HEK293 (cell line): Measurements from ENCODE around the gene C4orf51.

Experiments
- CTCF ChIA-PET: fragments of 350-600 bp; formaldehyde crosslinking; extraction: SDS; loops from one replicate; lab custom pipeline; 2021; ENCODE audit warnings: antibody characterized with exemption; lab: Yijun Ruan, JAX
- POLR2A ChIA-PET: fragments of 300-600 bp; formaldehyde crosslinking; extraction: SDS; loops from one replicate; lab custom pipeline; 2020; ENCODE audit warnings: antibody characterized with exemption, inconsistent platforms; lab: Yijun Ruan, JAX
- H3K27ac ChIP-seq: fragments of 200-500 bp; sonication (Bioruptor generic); 2 replicates; pipeline ENCODE4 v1.5.1; 2014; ENCODE audit warnings: low read depth, low read length, control low read depth, inconsistent platforms; ENCODE audit errors: extremely low read depth
- H3K36me3 ChIP-seq, 2 experiments: fragments of 200-500 bp in 1 of 2; sonication (Bioruptor generic) in 1 of 2; 1 replicate in 1 of 2; 2 replicates in 1 of 2; pipeline ENCODE4 v1.5.1; 2014 to 2017; ENCODE audit warnings: inconsistent platforms in 2 of 2, low read length in 2 of 2; ENCODE audit not compliant: control insufficient read depth in 2 of 2, insufficient read depth in 1 of 2
- H3K4me1 ChIP-seq: fragments of 200-500 bp; sonication (Bioruptor generic); 2 replicates; pipeline ENCODE4 v1.5.1; 2014; ENCODE audit warnings: mild to moderate bottlenecking, low read length, inconsistent platforms; ENCODE audit not compliant: control insufficient read depth, insufficient read depth
- H3K4me3 ChIP-seq: 2 replicates; pipeline ENCODE4 v1.5.1; 2011; ENCODE audit warnings: low read depth, mild to moderate bottlenecking, control low read depth, low read length, moderate library complexity
- H3K9me3 ChIP-seq: fragments of 200-500 bp; sonication (Bioruptor generic); 2 replicates; pipeline ENCODE4 v1.5.1; 2014; ENCODE audit warnings: low read depth, low read length, inconsistent platforms; ENCODE audit not compliant: control insufficient read depth, insufficient read depth
- RBAK ChIP-seq: fragments of 450-650 bp; formaldehyde crosslinking; IDR thresholded peaks from 2 replicates; pipeline ENCODE4 v1.5.1; 2016; ENCODE audit warnings: missing biosample characterization, missing genetic modification characterization
- YY2 ChIP-seq: fragments of 450-650 bp; formaldehyde crosslinking; IDR thresholded peaks from 2 replicates; pipeline ENCODE4 v1.5.1; 2016; ENCODE audit warnings: missing biosample characterization, missing genetic modification characterization
- ZBTB1 ChIP-seq: fragments of 450-650 bp; formaldehyde crosslinking; IDR thresholded peaks from 2 replicates; pipeline ENCODE4 v1.5.1; 2016; ENCODE audit warnings: missing biosample characterization, missing genetic modification characterization
- ZBTB7A ChIP-seq: fragments of 450-650 bp; formaldehyde crosslinking; IDR thresholded peaks from 2 replicates; pipeline ENCODE4 v1.5.1; 2016; ENCODE audit warnings: low read depth, missing biosample characterization, missing genetic modification characterization
- ZNF19 ChIP-seq: fragments of 450-650 bp; formaldehyde crosslinking; IDR thresholded peaks from 2 replicates; pipeline ENCODE4; 2016; ENCODE audit warnings: missing biosample characterization, missing genetic modification characterization, low read depth
- ZNF2 ChIP-seq: fragments of 450-650 bp; formaldehyde crosslinking; IDR thresholded peaks from 2 replicates; pipeline ENCODE4 v1.5.1; 2016; ENCODE audit warnings: missing biosample characterization, missing genetic modification characterization
- ZNF202 ChIP-seq: fragments of 450-650 bp; formaldehyde crosslinking; IDR thresholded peaks from 2 replicates; pipeline ENCODE4 v1.5.1; 2016; ENCODE audit warnings: missing biosample characterization, missing genetic modification characterization, borderline replicate concordance
- ZNF211 ChIP-seq: fragments of 450-650 bp; formaldehyde crosslinking; IDR thresholded peaks from 2 replicates; pipeline ENCODE4 v1.5.1; 2016; ENCODE audit warnings: low read depth, missing biosample characterization, missing genetic modification characterization
- ZNF221 ChIP-seq: fragments of 450-650 bp; formaldehyde crosslinking; IDR thresholded peaks from 2 replicates; pipeline ENCODE4 v1.5.1; 2017; ENCODE audit warnings: missing biosample characterization, missing genetic modification characterization, borderline replicate concordance
- ZNF560 ChIP-seq: fragments of 450-650 bp; formaldehyde crosslinking; IDR thresholded peaks from 2 replicates; pipeline ENCODE4 v1.5.1; 2017; ENCODE audit warnings: missing biosample characterization, missing genetic modification characterization, borderline replicate concordance
- ZSCAN16 ChIP-seq: fragments of 450-650 bp; formaldehyde crosslinking; IDR thresholded peaks from 2 replicates; pipeline ENCODE4 v1.5.1; 2016; ENCODE audit warnings: missing biosample characterization, missing genetic modification characterization
- ZSCAN30 ChIP-seq: fragments of 450-650 bp; IDR thresholded peaks from 2 replicates; pipeline ENCODE4 v1.5.1; 2018; ENCODE audit warnings: missing biosample characterization, mild to moderate bottlenecking, missing genetic modification characterization, moderate library complexity
- TF ChIP-seq, protein P1 (sequence below): fragments of 450-650 bp; formaldehyde crosslinking; IDR thresholded peaks from 2 replicates; pipeline ENCODE4 v1.5.1; 2016; ENCODE audit warnings: missing biosample characterization, missing genetic modification characterization
- TF ChIP-seq, protein P2 (sequence below): fragments of 450-650 bp; formaldehyde crosslinking; IDR thresholded peaks from 2 replicates; pipeline ENCODE4 v1.5.1; 2017; ENCODE audit warnings: missing biosample characterization, missing genetic modification characterization
- TF ChIP-seq, protein P3 (sequence below): fragments of 450-650 bp; formaldehyde crosslinking; IDR thresholded peaks from 2 replicates; pipeline ENCODE4; 2016; ENCODE audit warnings: missing biosample characterization, missing genetic modification characterization
- TF ChIP-seq, protein P4 (sequence below): fragments of 450-650 bp; formaldehyde crosslinking; conservative IDR thresholded peaks from 2 replicates; pipeline ENCODE4 v1.5.1; 2016; ENCODE audit warnings: low read depth, missing biosample characterization, missing genetic modification characterization
- TF ChIP-seq, protein P5 (sequence below): fragments of 450-650 bp; formaldehyde crosslinking; IDR thresholded peaks from 2 replicates; pipeline ENCODE4 v1.5.1; 2016; ENCODE audit warnings: missing biosample characterization, missing genetic modification characterization
- TF ChIP-seq, protein P6 (sequence below): fragments of 450-650 bp; formaldehyde crosslinking; IDR thresholded peaks from 2 replicates; pipeline ENCODE4 v1.5.1; 2017; ENCODE audit warnings: missing biosample characterization, missing genetic modification characterization

Gene C4orf51

DNA sequence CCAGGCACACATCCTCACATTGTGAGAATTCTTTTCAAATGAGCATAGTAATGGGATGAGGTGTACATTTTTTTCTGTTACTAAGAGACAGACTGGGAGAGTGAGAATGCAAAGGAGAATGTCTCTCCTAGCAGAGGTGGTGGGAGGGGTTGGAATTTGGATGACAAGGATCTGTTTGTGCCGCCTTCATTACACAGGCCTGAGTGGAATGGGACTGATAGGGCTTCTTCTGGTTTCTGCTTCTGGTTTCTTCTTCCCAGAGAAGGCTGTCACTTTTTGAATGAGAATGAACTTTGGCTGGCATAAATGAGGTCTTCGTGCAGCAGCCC, 55.4 kb downstream of the C4orf51 start (continued):
- TF ChIP-seq, protein P1, sequence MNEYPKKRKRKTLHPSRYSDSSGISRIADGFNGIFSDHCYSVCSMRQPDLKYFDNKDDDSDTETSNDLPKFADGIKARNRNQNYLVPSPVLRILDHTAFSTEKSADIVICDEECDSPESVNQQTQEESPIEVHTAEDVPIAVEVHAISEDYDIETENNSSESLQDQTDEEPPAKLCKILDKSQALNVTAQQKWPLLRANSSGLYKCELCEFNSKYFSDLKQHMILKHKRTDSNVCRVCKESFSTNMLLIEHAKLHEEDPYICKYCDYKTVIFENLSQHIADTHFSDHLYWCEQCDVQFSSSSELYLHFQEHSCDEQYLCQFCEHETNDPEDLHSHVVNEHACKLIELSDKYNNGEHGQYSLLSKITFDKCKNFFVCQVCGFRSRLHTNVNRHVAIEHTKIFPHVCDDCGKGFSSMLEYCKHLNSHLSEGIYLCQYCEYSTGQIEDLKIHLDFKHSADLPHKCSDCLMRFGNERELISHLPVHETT (tag by site-specific recombination), result no peak
- TF ChIP-seq RBAK (tag by site-specific recombination) (no peak), ZNF560 (tag by site-specific recombination) (no peak)
- TF ChIP-seq, protein P2, sequence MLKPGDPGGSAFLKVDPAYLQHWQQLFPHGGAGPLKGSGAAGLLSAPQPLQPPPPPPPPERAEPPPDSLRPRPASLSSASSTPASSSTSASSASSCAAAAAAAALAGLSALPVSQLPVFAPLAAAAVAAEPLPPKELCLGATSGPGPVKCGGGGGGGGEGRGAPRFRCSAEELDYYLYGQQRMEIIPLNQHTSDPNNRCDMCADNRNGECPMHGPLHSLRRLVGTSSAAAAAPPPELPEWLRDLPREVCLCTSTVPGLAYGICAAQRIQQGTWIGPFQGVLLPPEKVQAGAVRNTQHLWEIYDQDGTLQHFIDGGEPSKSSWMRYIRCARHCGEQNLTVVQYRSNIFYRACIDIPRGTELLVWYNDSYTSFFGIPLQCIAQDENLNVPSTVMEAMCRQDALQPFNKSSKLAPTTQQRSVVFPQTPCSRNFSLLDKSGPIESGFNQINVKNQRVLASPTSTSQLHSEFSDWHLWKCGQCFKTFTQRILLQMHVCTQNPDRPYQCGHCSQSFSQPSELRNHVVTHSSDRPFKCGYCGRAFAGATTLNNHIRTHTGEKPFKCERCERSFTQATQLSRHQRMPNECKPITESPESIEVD, result no peak
- TF ChIP-seq, protein P3, sequence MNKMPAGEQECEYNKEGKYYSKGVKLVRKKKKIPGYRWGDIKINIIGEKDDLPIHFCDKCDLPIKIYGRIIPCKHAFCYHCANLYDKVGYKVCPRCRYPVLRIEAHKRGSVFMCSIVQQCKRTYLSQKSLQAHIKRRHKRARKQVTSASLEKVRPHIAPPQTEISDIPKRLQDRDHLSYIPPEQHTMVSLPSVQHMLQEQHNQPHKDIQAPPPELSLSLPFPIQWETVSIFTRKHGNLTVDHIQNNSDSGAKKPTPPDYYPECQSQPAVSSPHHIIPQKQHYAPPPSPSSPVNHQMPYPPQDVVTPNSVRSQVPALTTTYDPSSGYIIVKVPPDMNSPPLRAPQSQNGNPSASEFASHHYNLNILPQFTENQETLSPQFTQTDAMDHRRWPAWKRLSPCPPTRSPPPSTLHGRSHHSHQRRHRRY (tag by site-specific recombination), result no peak

DNA sequence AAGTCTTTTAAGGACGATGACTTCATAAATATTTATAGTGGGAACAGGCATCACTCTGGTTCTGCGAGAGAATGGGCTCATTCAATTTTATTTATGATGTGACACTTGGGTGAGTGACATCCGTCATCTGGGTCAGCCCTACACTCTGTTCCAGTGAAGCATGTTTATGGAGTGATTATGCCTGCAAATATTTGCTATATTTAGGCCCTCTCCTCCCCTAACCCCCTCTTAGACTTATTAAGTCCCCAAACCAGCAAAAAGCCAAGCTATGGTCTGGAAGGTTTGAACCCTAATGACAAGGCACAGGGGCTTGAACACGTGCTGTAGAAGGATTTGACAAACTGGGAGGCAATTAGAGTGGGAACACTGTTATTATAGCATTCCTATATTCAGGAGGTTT, 55.9 kb downstream of the C4orf51 start:
- ChIA-PET POLR2A (no interaction called here), CTCF (interaction anchor here (0.6 kb wide), 1 partner anchor 8 kb away, joined by 4 read pairs; no protein-coding TSS in a partner anchor)
- no peaks in the 10 kb centered on the region for H3K36me3 ChIP-seq
- no peak overlapping the region for H3K27ac ChIP-seq
- H3K9me3 ChIP-seq, result no peaks in the 10 kb centered on the region
- TF ChIP-seq ZNF202 (tag by site-specific recombination) (no peak), ZNF211 (tag by site-specific recombination) (no peak), ZNF19 (tag by site-specific recombination) (no peak), ZSCAN30 (tag by site-specific recombination) (no peak), ZSCAN16 (tag by site-specific recombination) (no peak), ZBTB7A (tag by site-specific recombination) (no peak), ZBTB1 (tag by site-specific recombination) (no peak), ZNF221 (no peak), YY2 (tag by site-specific recombination) (no peak), ZNF2 (tag by site-specific recombination) (no peak)
- TF ChIP-seq, protein P4, sequence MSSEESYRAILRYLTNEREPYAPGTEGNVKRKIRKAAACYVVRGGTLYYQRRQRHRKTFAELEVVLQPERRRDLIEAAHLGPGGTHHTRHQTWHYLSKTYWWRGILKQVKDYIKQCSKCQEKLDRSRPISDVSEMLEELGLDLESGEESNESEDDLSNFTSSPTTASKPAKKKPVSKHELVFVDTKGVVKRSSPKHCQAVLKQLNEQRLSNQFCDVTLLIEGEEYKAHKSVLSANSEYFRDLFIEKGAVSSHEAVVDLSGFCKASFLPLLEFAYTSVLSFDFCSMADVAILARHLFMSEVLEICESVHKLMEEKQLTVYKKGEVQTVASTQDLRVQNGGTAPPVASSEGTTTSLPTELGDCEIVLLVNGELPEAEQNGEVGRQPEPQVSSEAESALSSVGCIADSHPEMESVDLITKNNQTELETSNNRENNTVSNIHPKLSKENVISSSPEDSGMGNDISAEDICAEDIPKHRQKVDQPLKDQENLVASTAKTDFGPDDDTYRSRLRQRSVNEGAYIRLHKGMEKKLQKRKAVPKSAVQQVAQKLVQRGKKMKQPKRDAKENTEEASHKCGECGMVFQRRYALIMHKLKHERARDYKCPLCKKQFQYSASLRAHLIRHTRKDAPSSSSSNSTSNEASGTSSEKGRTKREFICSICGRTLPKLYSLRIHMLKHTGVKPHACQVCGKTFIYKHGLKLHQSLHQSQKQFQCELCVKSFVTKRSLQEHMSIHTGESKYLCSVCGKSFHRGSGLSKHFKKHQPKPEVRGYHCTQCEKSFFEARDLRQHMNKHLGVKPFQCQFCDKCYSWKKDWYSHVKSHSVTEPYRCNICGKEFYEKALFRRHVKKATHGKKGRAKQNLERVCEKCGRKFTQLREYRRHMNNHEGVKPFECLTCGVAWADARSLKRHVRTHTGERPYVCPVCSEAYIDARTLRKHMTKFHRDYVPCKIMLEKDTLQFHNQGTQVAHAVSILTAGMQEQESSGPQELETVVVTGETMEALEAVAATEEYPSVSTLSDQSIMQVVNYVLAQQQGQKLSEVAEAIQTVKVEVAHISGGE (tag by site-specific recombination), result no peak
- TF ChIP-seq, protein P5, sequence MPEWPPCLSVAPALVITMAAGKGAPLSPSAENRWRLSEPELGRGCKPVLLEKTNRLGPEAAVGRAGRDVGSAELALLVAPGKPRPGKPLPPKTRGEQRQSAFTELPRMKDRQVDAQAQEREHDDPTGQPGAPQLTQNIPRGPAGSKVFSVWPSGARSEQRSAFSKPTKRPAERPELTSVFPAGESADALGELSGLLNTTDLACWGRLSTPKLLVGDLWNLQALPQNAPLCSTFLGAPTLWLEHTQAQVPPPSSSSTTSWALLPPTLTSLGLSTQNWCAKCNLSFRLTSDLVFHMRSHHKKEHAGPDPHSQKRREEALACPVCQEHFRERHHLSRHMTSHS (tag by site-specific recombination), result no peak
- TF ChIP-seq, protein P1 (tag by site-specific recombination), result no peak
- TF ChIP-seq, protein P6, sequence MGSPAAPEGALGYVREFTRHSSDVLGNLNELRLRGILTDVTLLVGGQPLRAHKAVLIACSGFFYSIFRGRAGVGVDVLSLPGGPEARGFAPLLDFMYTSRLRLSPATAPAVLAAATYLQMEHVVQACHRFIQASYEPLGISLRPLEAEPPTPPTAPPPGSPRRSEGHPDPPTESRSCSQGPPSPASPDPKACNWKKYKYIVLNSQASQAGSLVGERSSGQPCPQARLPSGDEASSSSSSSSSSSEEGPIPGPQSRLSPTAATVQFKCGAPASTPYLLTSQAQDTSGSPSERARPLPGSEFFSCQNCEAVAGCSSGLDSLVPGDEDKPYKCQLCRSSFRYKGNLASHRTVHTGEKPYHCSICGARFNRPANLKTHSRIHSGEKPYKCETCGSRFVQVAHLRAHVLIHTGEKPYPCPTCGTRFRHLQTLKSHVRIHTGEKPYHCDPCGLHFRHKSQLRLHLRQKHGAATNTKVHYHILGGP (tag by site-specific recombination), result no peak
- H3K4me1 ChIP-seq, result no peaks in the 10 kb centered on the region
- no peak overlapping the region for H3K4me3 ChIP-seq
